Endothelial cell of umbilical vein (primary cell): ENCODE measurements around the gene FNIP1. TPM values are rescaled to one million over a fixed set of nuclear protein-coding genes. Genes with fewer than 3 reads are reported as not detected.

Source experiments
- BruUV-seq: library from RNA; stranded (reverse); fragments of 400-500 nt; replicated peaks from 2 replicates; lab custom pipeline; 2021; lab: Mats Ljungman, UMichigan
- CTCF ChIA-PET: fragments of 300-600, 350-600 bp; sonication (Branson Sonifier 250); formaldehyde crosslinking; loops from one replicate; lab custom pipeline; 2021; ENCODE audit warnings: antibody characterized with exemption, inconsistent platforms; lab: Charles Lee
- POLR2A ChIA-PET: fragments of 300-600, 350-600 bp; sonication (Branson Sonifier 250); formaldehyde crosslinking; loops from one replicate; lab custom pipeline; 2021; ENCODE audit warnings: antibody characterized with exemption, inconsistent platforms; lab: Charles Lee
- DNase-seq: peaks from one replicate; pipeline ENCODE4 v3.0.0-alpha.2; 2011; ENCODE audit warnings: low read depth, low spot score
- FAIRE-seq: peaks from 2 replicates; lab custom pipeline; 2011; peaks lifted over from hg19 to GRCh38; lab: Jason Lieb, UNC
- H2AFZ ChIP-seq: 2 replicates; pipeline ENCODE4 v1.6.0; 2012; ENCODE audit warnings: low read depth, low read length, control low read depth, inconsistent platforms
- H3K27ac ChIP-seq: 2 replicates; pipeline ENCODE4 v1.5.1; 2011; ENCODE audit warnings: low read depth, mild to moderate bottlenecking, control low read depth, low read length, moderate library complexity; ENCODE audit not compliant: insufficient read depth
- H3K27me3 ChIP-seq, 2 experiments: 2 replicates each; pipeline versions ENCODE4 v1.6.0 to v1.6.1; 2011; ENCODE audit warnings: low read length in 2 of 2, mixed read lengths in 1 of 2; ENCODE audit not compliant: control insufficient read depth in 2 of 2, insufficient read depth in 2 of 2
- H3K36me3 ChIP-seq, 2 experiments: 2 replicates in 1 of 2; 3 replicates in 1 of 2; pipeline ENCODE4 v1.5.1; 2011; ENCODE audit warnings: low read length in 2 of 2, mild to moderate bottlenecking in 1 of 2, moderate library complexity in 1 of 2; ENCODE audit not compliant: control insufficient read depth in 2 of 2, insufficient read depth in 2 of 2; ENCODE audit errors: extremely low read depth in 1 of 2
- H3K4me1 ChIP-seq: 3 replicates; pipeline ENCODE4 v1.5.1; 2011; ENCODE audit warnings: mild to moderate bottlenecking, low read length; ENCODE audit not compliant: control insufficient read depth, insufficient read depth; ENCODE audit errors: extremely low read depth
- H3K4me2 ChIP-seq: 2 replicates; pipeline ENCODE4 v1.6.1; 2011; ENCODE audit warnings: low read length, control low read depth, mixed read lengths; ENCODE audit not compliant: insufficient read depth
- H3K4me3 ChIP-seq, 3 experiments: fragments of 200-600 bp in 1 of 3; sonication (generic), shearing (Covaris generic) in 1 of 3; replicated peaks in 1 of 3; 2 replicates each; pipeline ENCODE4 v1.5.1; 2011 to 2016; ENCODE audit warnings: control low read depth in 3 of 3, low read length in 3 of 3, mild to moderate bottlenecking in 2 of 3, inconsistent platforms in 1 of 3, low read depth in 1 of 3, moderate library complexity in 1 of 3; ENCODE audit not compliant: insufficient read depth in 1 of 3
- H3K79me2 ChIP-seq: 2 replicates; pipeline ENCODE4 v1.6.0; 2012; ENCODE audit warnings: low read length, inconsistent platforms; ENCODE audit not compliant: control insufficient read depth, insufficient read depth
- H3K9ac ChIP-seq: replicated peaks from 2 replicates; pipeline ENCODE3; 2011; ENCODE audit warnings: low read length, control low read depth; ENCODE audit not compliant: insufficient read depth; ENCODE audit errors: extremely low read depth
- H3K9me1 ChIP-seq: replicated peaks from 3 replicates; pipeline ENCODE4 v1.6.0; 2011; ENCODE audit warnings: mild to moderate bottlenecking, low read length; ENCODE audit not compliant: control insufficient read depth, insufficient read depth; ENCODE audit errors: extremely low read depth
- H3K9me3 ChIP-seq: replicated peaks from 2 replicates; pipeline ENCODE4 v1.5.1; 2012; ENCODE audit warnings: low read length, inconsistent platforms; ENCODE audit not compliant: control insufficient read depth, insufficient read depth
- H4K20me1 ChIP-seq: replicated peaks from 2 replicates; pipeline ENCODE3; 2011; ENCODE audit warnings: mild to moderate bottlenecking, low read length; ENCODE audit not compliant: control insufficient read depth, insufficient read depth; ENCODE audit errors: extremely low read depth
- EZH2 ChIP-seq: IDR thresholded peaks from 2 replicates; pipeline ENCODE4 v1.6.1; 2012; ENCODE audit warnings: borderline replicate concordance, low read depth, mild to moderate bottlenecking, moderate library complexity, low read length, inconsistent platforms; ENCODE audit not compliant: severe bottlenecking
- FOS ChIP-seq: IDR thresholded peaks from 2 replicates; pipeline ENCODE4 v1.6.1; 2011; ENCODE audit warnings: mild to moderate bottlenecking, low read length, moderate library complexity, borderline replicate concordance; ENCODE audit not compliant: insufficient read depth
- GATA2 ChIP-seq: IDR thresholded peaks from 2 replicates; pipeline ENCODE4 v1.7.0; 2011; ENCODE audit warnings: low read depth, mild to moderate bottlenecking, moderate library complexity, mixed read lengths, low read length; ENCODE audit not compliant: insufficient read length, insufficient read depth
- JUN ChIP-seq: IDR thresholded peaks from 2 replicates; pipeline ENCODE4 v1.6.1; 2011; ENCODE audit warnings: borderline replicate concordance, low read depth; ENCODE audit not compliant: insufficient read length, insufficient read depth
- MYC ChIP-seq: IDR thresholded peaks from one replicate; pipeline ENCODE4 v1.6.1; 2011; ENCODE audit warnings: mild to moderate bottlenecking, low read depth, low read length
- POLR2A ChIP-seq: IDR thresholded peaks from 2 replicates; pipeline ENCODE4 v1.6.1; 2012; ENCODE audit warnings: low read depth, mild to moderate bottlenecking, control low read depth, low read length
- POLR2AphosphoS5 ChIP-seq: IDR thresholded peaks from 2 replicates; pipeline ENCODE4 v1.6.1; 2012; ENCODE audit warnings: low read depth, mild to moderate bottlenecking, control low read depth, low read length, moderate library complexity; ENCODE audit not compliant: insufficient read depth
- dilution Hi-C: fragments of 300-500 bp; cut with MboI; formaldehyde crosslinking; loops from one replicate; pipeline ENCODE4 v1.15.0; 2019; ENCODE audit warnings: low sequenced_read_pairs; ENCODE audit not compliant: extremely low pct_ligation_motif_present
- intact Hi-C: fragments of 100-400 bp; cut with micrococcal nuclease; formaldehyde crosslinking; loops from one replicate; pipeline ENCODE4 v1.10.0; 2022
- polyA plus RNA-seq, 4 experiments: library from polyadenylated mRNA; depleted of rRNA in 3 of 4; stranded (reverse) in 3 of 4; unstranded in 1 of 4; fragments of >200 nt; gene quantifications; 2 replicates each; pipeline versions ENCODE4 v1.2.1 to v1.2.3, GENCODE V29; 2011 to 2012; ENCODE audit warnings: missing spikeins in 1 of 4
- total RNA-seq: library from RNA; stranded (reverse); gene quantifications from 2 replicates; pipeline ENCODE4 v1.2.3, GENCODE V29; 2021
- TF ChIP-seq, protein P1 (sequence below): IDR thresholded peaks from 2 replicates; pipeline ENCODE4 v1.6.1; 2011; ENCODE audit not compliant: insufficient read depth, insufficient read length
- TF ChIP-seq, protein P2 (sequence below), 2 donors: IDR thresholded peaks; 1 replicate in 1 of 2; 2 replicates in 1 of 2; pipeline ENCODE4 v1.5.1; 2011; ENCODE audit warnings: low read length in 2 of 2, mild to moderate bottlenecking in 2 of 2, moderate library complexity in 2 of 2, control low read depth in 1 of 2, inconsistent platforms in 1 of 2, low read depth in 1 of 2; ENCODE audit not compliant: insufficient read depth in 1 of 2; ENCODE audit errors: extremely low read depth in 1 of 2

Gene FNIP1
- total and polyA plus RNA-seq, 2 donors (not counting 3 experiments of a cell fraction or from before 2014, with no cell fraction given), result 5.9 to 27.3 TPM

DNA sequence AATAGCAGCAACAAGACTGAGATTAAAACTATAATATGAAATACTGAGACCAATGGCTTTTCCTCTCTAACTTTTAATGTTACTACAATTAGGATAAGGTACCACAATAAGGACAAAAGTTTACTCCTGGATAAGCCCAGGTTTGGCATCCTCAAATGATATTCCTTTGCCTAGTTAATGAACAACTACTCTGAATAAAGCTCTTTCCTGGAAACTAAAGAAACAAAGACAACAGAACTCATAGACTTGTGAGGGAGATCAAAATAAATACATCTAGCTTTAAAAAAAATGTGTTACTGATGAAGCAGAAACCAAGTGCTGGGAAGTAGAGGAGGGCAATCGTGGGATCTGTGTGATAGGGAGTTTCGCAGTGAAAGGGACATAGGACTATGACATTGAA, 142.5 kb downstream of the FNIP1 start:
- TF ChIP-seq EZH2, result no peak
- TF ChIP-seq, protein P1, sequence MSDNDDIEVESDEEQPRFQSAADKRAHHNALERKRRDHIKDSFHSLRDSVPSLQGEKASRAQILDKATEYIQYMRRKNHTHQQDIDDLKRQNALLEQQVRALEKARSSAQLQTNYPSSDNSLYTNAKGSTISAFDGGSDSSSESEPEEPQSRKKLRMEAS, result no peak
- TF ChIP-seq GATA2, result no peak
- TF ChIP-seq MYC, result no peak
- TF ChIP-seq, protein P2, sequence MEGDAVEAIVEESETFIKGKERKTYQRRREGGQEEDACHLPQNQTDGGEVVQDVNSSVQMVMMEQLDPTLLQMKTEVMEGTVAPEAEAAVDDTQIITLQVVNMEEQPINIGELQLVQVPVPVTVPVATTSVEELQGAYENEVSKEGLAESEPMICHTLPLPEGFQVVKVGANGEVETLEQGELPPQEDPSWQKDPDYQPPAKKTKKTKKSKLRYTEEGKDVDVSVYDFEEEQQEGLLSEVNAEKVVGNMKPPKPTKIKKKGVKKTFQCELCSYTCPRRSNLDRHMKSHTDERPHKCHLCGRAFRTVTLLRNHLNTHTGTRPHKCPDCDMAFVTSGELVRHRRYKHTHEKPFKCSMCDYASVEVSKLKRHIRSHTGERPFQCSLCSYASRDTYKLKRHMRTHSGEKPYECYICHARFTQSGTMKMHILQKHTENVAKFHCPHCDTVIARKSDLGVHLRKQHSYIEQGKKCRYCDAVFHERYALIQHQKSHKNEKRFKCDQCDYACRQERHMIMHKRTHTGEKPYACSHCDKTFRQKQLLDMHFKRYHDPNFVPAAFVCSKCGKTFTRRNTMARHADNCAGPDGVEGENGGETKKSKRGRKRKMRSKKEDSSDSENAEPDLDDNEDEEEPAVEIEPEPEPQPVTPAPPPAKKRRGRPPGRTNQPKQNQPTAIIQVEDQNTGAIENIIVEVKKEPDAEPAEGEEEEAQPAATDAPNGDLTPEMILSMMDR (IDR thresholded peaks at IDR 0.05; ENCODE audit: extremely low read depth in 1 of 2, insufficient read depth in 1 of 2, low read depth in 1 of 2, low read length in 2 of 2), result no peak
- no peak for TF ChIP-seq JUN
- no peak for TF ChIP-seq FOS
- TF ChIP-seq POLR2A, result no peak
- no peak for TF ChIP-seq POLR2AphosphoS5
- Histone ChIP-seq H3K9ac (no peak overlapping the region), H3K4me2 (no peak overlapping the region), H3K4me3 (no peak overlapping the region), H3K9me1 (no peaks in the 10 kb centered on the region), H2AFZ (no peak overlapping the region), H3K27me3 (no peaks in the 10 kb centered on the region), H3K79me2 (no peaks in the 10 kb centered on the region), H3K9me3 (no peaks in the 10 kb centered on the region), H3K27ac (no peak overlapping the region), H3K4me1 (peaks cover 6% of the 10 kb centered on the region), H4K20me1 (no peaks in the 10 kb centered on the region), H3K36me3 (peaks cover 2 to 14% of the 10 kb centered on the region in 2 experiments)
- no TSS peak for BruUV-seq
- dilution Hi-C loops (no loop called here), intact Hi-C loops (no loop called here)
- ChIA-PET POLR2A (no interaction called here), CTCF (no interaction called here)
- DNase-seq (no peak), FAIRE-seq (no peak)
